ENCODE results near the gene GABRG3. TPM values are rescaled to one million over a fixed set of nuclear protein-coding genes. Genes with fewer than 3 reads are reported as not detected.

GABRG3 gene
- total RNA-seq, 1 donor, result not detected

GRCh38 chr15:27059610-27060202, 88.7 kb downstream of the GABRG3 start:
- peak in 2 of 3 donors; percentile 19 to 46 for DNase-seq (ENCODE audit: low read depth in 2 of 3, low spot score in 2 of 3)

GRCh38 chr15:27061739-27062138, 90.8 kb downstream of the GABRG3 start:
- no peak for DNase-seq (ENCODE audit: low read depth in 2 of 3, low spot score in 2 of 3)

- DNase-seq (ENCODE audit: low read depth in 2 of 3, low spot score in 2 of 3), result no peak
Observed at GRCh38 chr15:27062951-27063350, 92.0 kb downstream of the GABRG3 start.

GRCh38 chr15:27064080-27064479, 93.1 kb downstream of the GABRG3 start:
- DNase-seq (ENCODE audit: low read depth in 2 of 3, low spot score in 2 of 3), result no peak

GRCh38 chr15:27065151-27065550, 94.2 kb downstream of the GABRG3 start:
- no peak for DNase-seq (ENCODE audit: low read depth in 2 of 3, low spot score in 2 of 3)

GRCh38 chr15:27065785-27066184, 94.8 kb downstream of the GABRG3 start:
- DNase-seq (ENCODE audit: low read depth in 2 of 3, low spot score in 2 of 3), result no peak

- no peak for DNase-seq (ENCODE audit: low read depth in 2 of 3, low spot score in 2 of 3)
Observed at GRCh38 chr15:27066446-27066845, 95.5 kb downstream of the GABRG3 start.

- no peak for DNase-seq (ENCODE audit: low read depth in 2 of 3, low spot score in 2 of 3)
Observed at GRCh38 chr15:27067175-27067574, 96.2 kb downstream of the GABRG3 start.

- DNase-seq (ENCODE audit: low read depth in 2 of 3, low spot score in 2 of 3), result no peak
Observed at GRCh38 chr15:27070841-27071240, 99.9 kb downstream of the GABRG3 start.

- DNase-seq (ENCODE audit: low read depth in 2 of 3, low spot score in 2 of 3), result no peak
Observed at GRCh38 chr15:27074179-27074578, 103.2 kb downstream of the GABRG3 start.

GRCh38 chr15:27077790-27078189, 106.8 kb downstream of the GABRG3 start:
- DNase-seq (ENCODE audit: low read depth in 2 of 3, low spot score in 2 of 3), result no peak

- DNase-seq (ENCODE audit: low read depth in 2 of 3, low spot score in 2 of 3), result no peak
Observed at GRCh38 chr15:27081676-27082418, 110.9 kb downstream of the GABRG3 start.

- DNase-seq (ENCODE audit: low read depth in 2 of 3, low spot score in 2 of 3), result no peak
Observed at GRCh38 chr15:27082526-27082925, 111.5 kb downstream of the GABRG3 start.

GRCh38 chr15:27084844-27085243, 113.9 kb downstream of the GABRG3 start:
- DNase-seq (ENCODE audit: low read depth in 2 of 3, low spot score in 2 of 3), result no peak

- no peak for DNase-seq (ENCODE audit: low read depth in 2 of 3, low spot score in 2 of 3)
Observed at GRCh38 chr15:27086149-27086548, 115.2 kb downstream of the GABRG3 start.

GRCh38 chr15:27086805-27087204, 115.8 kb downstream of the GABRG3 start:
- no peak for DNase-seq (ENCODE audit: low read depth in 2 of 3, low spot score in 2 of 3)

- no peak for DNase-seq (ENCODE audit: low read depth in 2 of 3, low spot score in 2 of 3)
Observed at GRCh38 chr15:27087651-27088583, 116.9 kb downstream of the GABRG3 start.

- DNase-seq (ENCODE audit: low read depth in 2 of 3, low spot score in 2 of 3), result no peak
Observed at GRCh38 chr15:27088584-27089232, 117.7 kb downstream of the GABRG3 start.

GRCh38 chr15:27089233-27089586, 118.2 kb downstream of the GABRG3 start:
- no peak for DNase-seq (ENCODE audit: low read depth in 2 of 3, low spot score in 2 of 3)

GRCh38 chr15:27089676-27090075, 118.7 kb downstream of the GABRG3 start:
- DNase-seq (ENCODE audit: low read depth in 2 of 3, low spot score in 2 of 3), result no peak

Measured in hematopoietic multipotent progenitor cell (in vitro differentiated cells).